ENCODE measurements around the gene GTF3C5. TPM values are rescaled to one million over a fixed set of nuclear protein-coding genes. Genes with fewer than 3 reads are reported as not detected.

Gene GTF3C5
- total and polyA plus RNA-seq, 9 donors, result 32.3 to 71.6 (median 52.2) TPM

DNA sequence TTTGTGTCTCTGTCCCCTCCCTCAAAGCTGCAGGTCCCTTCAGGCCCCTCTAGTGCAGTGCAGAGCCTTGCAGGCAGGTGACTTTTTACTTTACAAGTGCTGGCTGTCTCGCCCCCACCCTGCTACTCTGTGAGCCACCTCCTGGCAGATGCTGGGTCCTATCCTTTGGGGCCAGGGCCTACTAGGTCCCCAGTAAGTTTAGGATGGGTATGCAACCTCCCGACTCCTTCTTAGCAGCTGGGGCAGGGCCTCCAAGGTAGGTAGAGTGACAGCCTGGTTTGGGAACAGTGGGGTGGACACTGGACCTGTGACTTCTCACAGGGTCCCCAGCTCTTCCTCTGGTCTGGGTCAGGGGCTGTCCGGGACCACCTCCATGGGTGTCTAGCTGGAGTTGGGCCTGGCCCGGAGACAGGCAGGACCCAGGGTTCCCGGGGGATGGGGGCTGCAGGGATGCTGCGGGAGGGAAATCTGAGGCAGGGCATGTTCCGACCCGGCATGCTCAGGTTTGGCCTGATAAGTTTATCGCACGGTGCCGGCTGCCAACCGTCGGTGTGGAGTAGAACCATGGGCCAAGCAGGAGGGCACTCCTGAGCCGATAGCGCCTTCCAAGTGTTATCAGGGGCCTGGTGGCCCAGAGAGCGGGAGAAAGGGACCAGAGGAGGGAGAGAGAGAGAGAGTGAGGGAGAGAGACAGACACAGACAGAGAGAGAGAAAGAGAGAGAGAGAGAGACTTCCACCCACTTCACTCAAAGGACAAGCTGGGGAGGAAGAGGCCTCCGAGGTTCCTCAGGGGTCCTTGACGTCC, 31.8 kb upstream of the GTF3C5 start:
- H3K4me3 ChIP-seq, result no peak overlapping the region
- H3K36me3 ChIP-seq, result no peaks in the 10 kb centered on the region
- DNase-seq, result no peak
- intact Hi-C loops (cut with DNase I), result no loop called here
- H3K27ac ChIP-seq, result no peak overlapping the region
- H3K9me3 ChIP-seq, result no peaks in the 10 kb centered on the region
- WGBS, 3 donors, result 36 to 45% (median 39%) methylated on average over 18 of the region's 18 CpGs
- no peaks in the 10 kb centered on the region for H3K4me1 ChIP-seq (ENCODE audit: insufficient read depth)
- TF ChIP-seq, protein P1, sequence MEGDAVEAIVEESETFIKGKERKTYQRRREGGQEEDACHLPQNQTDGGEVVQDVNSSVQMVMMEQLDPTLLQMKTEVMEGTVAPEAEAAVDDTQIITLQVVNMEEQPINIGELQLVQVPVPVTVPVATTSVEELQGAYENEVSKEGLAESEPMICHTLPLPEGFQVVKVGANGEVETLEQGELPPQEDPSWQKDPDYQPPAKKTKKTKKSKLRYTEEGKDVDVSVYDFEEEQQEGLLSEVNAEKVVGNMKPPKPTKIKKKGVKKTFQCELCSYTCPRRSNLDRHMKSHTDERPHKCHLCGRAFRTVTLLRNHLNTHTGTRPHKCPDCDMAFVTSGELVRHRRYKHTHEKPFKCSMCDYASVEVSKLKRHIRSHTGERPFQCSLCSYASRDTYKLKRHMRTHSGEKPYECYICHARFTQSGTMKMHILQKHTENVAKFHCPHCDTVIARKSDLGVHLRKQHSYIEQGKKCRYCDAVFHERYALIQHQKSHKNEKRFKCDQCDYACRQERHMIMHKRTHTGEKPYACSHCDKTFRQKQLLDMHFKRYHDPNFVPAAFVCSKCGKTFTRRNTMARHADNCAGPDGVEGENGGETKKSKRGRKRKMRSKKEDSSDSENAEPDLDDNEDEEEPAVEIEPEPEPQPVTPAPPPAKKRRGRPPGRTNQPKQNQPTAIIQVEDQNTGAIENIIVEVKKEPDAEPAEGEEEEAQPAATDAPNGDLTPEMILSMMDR (IDR thresholded peaks at IDR 0.05), result no peak
- TF ChIP-seq EP300 (IDR thresholded peaks at IDR 0.05) (no peak), POLR2A (IDR thresholded peaks at IDR 0.05) (no peak)
- H3K27me3 ChIP-seq, result no peaks in the 10 kb centered on the region

DNA sequence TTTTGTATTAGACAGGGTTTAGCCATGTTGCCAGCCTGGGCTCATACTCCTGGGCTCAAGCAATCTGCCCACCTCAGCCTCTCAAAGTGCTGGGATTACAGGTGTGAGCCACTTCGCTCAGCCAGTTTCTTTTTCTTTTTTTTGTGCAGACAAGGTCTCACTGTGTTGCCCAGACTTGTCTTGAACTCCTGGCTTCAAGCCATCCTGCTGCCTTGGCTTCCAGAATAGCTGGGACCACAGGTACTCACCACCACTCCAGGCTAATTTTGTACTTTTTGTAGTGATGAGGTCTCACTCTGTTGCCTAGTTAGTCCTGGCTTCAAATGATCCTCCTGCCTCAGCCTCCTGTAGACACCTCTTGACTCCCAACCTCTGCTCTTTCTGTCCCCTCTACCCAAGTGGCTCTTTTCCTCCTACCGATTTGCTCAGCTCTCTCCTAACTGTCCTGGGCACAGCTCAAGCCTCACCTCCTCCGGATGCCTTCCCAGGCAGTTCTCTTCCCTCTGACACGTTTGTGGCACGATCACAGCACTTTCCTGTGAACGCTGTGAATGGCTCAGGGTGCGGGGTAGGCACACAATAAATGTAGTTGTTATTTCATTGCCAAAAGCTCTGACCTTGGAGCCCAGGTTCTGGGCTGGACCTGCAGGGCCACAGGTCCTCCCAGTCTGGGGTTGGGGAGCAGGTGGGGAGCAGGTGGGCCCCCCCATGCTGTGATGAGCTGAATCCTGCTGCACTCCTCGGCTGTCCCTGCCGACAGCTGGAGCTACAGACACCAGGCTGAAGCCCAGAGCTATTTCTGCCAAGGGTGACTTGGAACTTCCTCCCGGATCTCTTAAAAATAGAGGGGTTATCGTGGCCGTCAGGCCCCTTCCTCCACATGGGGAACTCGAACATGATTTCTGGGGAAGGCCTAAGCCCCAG, 28.4 kb upstream of the GTF3C5 start:
- Histone ChIP-seq H3K4me1 (ENCODE audit: insufficient read depth) (no peaks in the 10 kb centered on the region), H3K27ac (no peak overlapping the region), H3K36me3 (no peaks in the 10 kb centered on the region), H3K9me3 (no peaks in the 10 kb centered on the region), H3K27me3 (no peaks in the 10 kb centered on the region), H3K4me3 (no peak overlapping the region)
- TF ChIP-seq, protein P1 (IDR thresholded peaks at IDR 0.05), result no peak
- no peak for TF ChIP-seq POLR2A (IDR thresholded peaks at IDR 0.05)
- no peak for TF ChIP-seq EP300 (IDR thresholded peaks at IDR 0.05)
- no peak for DNase-seq
- intact Hi-C loops (cut with DNase I), result no loop called here
- WGBS, 3 donors, result 41 to 49% (median 44%) methylated on average over 13 of the region's 13 CpGs

DNA sequence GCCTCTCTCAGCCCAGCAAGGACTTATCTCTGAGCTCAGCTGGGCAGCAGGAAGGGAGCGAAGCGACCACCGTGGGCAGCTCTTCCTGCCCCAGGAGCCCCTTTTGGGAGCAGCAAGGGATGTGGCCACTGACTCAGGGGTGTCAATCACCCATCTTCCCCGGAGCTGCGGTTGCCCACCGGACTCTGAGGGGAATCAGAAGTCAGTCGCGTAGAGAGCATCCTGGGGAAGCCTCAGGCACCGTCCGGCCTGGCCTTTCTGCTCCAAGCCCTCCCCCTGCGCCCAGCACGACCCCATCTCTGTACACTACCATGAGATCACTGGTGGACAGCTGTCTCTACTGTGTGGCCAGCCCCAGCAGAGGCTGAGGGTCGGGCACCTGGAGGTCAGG, 27.7 kb upstream of the GTF3C5 start:
- Histone ChIP-seq H3K4me3 (no peak overlapping the region), H3K36me3 (no peaks in the 10 kb centered on the region), H3K27me3 (no peaks in the 10 kb centered on the region), H3K9me3 (no peaks in the 10 kb centered on the region), H3K4me1 (ENCODE audit: insufficient read depth) (no peaks in the 10 kb centered on the region), H3K27ac (no peak overlapping the region)
- TF ChIP-seq, protein P1 (IDR thresholded peaks at IDR 0.05), result no peak
- no peak for TF ChIP-seq EP300 (IDR thresholded peaks at IDR 0.05)
- no peak for TF ChIP-seq POLR2A (IDR thresholded peaks at IDR 0.05)
- DNase-seq, result no peak
- intact Hi-C loops (cut with DNase I), result no loop called here
- 60 to 64% (median 62%) methylated on average over 13 of the region's 13 CpGs for WGBS, 3 donors

DNA sequence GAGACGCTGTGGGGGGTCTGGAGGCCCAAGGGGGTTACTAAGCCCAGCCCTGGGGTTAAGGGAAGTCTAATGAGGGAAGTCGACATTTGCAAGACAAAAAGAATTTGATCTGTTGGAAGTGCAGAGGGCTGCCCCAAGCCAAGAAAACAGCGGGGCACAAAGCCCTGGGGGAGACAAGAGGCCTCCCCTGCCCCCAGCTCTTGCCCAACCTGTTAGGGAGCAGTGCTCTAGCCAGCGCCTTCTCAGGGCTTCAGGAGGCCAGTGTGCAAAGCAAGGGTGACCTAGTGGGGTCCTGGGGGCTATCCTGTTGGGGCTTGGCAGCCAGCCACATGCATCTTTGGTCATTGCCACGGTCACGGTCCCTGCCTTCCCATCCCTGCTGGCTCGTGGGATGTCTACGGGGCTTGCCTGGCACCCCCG, 27.1 kb upstream of the GTF3C5 start:
- DNase-seq, result no peak
- intact Hi-C loops (cut with DNase I), result no loop called here

More for the DNA sequence above, 27.1 kb upstream of the GTF3C5 start:
- H3K4me3 ChIP-seq, result no peak overlapping the region
- TF ChIP-seq, protein P1 (IDR thresholded peaks at IDR 0.05), result no peak
- TF ChIP-seq POLR2A (IDR thresholded peaks at IDR 0.05), result no peak
- no peak for TF ChIP-seq EP300 (IDR thresholded peaks at IDR 0.05)
- H3K36me3 ChIP-seq, result no peaks in the 10 kb centered on the region
- H3K27me3 ChIP-seq, result no peaks in the 10 kb centered on the region
- H3K9me3 ChIP-seq, result no peaks in the 10 kb centered on the region
- WGBS, 3 donors, result 54 to 57% (median 56%) methylated on average over 9 of the region's 9 CpGs
- H3K4me1 ChIP-seq (ENCODE audit: insufficient read depth), result no peaks in the 10 kb centered on the region
- H3K27ac ChIP-seq, result no peak overlapping the region

All from ovary (tissue), 9 donors.